ENCODE results near the gene FANCF. TPM values are rescaled to one million over a fixed set of nuclear protein-coding genes. Genes with fewer than 3 reads are reported as not detected.
A peak's percentile ranks its signal among the peaks of the same experiment; 100 is the strongest.

The FANCF gene, protein sequence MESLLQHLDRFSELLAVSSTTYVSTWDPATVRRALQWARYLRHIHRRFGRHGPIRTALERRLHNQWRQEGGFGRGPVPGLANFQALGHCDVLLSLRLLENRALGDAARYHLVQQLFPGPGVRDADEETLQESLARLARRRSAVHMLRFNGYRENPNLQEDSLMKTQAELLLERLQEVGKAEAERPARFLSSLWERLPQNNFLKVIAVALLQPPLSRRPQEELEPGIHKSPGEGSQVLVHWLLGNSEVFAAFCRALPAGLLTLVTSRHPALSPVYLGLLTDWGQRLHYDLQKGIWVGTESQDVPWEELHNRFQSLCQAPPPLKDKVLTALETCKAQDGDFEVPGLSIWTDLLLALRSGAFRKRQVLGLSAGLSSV
- total RNA-seq (10 to 100 TPM in 5 of 7 donors, 1 to 10 TPM in 2; 4.3 to 14.6 (median 12.0) TPM), polyA plus RNA-seq (10 to 100 TPM in 1 of 2 donors, 1 to 10 TPM in 1; 7.1 to 10.7 TPM)
- long read RNA-seq, donor 1, transcript FANCF-201 (1 exons, 2,952 nt): major isoform, 111 of 111 reads
- long read RNA-seq, donor 1, partial matches to known transcripts: 0 of 111 reads
- long read RNA-seq, donor 1, other reads (novel, unspliced or antisense): 0 of 111 reads
- long read RNA-seq, donor 2, transcript FANCF-201 (1 exons, 2,952 nt): major isoform, 22 of 22 reads
- long read RNA-seq, donor 2, partial matches to known transcripts: 0 of 22 reads
- long read RNA-seq, donor 2, other reads (novel, unspliced or antisense): 0 of 22 reads
- long read RNA-seq, donor 3, transcript FANCF-201 (1 exons, 2,952 nt): major isoform, 24 of 24 reads
- long read RNA-seq, donor 3, partial matches to known transcripts: 0 of 24 reads
- long read RNA-seq, donor 3, other reads (novel, unspliced or antisense): 0 of 24 reads

DNA sequence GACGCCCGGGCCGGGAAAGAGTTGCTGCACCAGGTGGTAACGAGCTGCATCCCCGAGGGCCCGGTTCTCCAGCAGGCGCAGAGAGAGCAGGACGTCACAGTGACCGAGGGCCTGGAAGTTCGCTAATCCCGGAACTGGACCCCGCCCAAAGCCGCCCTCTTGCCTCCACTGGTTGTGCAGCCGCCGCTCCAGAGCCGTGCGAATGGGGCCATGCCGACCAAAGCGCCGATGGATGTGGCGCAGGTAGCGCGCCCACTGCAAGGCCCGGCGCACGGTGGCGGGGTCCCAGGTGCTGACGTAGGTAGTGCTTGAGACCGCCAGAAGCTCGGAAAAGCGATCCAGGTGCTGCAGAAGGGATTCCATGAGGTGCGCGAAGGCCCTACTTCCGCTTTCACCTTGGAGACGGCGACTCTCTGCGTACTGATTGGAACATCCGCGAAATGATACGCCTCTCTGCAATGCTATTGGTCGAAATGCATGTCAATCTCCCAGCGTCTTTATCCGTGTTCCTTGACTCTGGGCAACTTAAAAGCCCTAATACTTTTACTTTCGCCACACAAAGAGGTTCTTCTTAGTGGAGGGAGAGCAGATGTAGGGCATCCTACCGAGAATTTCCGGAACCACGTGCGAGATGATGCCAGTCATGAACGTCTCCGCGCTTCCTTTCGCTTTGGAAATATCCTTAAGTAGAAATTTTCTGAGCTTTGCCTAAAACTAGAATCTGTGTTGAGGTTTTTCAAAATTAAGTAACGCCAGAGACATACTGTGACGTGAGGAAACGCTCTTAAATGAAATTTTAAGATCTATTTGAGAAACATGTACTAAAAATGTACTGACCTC lies at the start of gene FANCF:
Gene FANCF, minus strand, starts transcription at position 376 of the 840 bp plus-strand sequence. Its CDS starts 13 bp downstream, at position 363.
- Histone ChIP-seq H3K36me3 (no peaks in the 10 kb centered on the region), H3K27ac (peak within 1 kb of the TSS; percentile 46 to 84), H3K27me3 (no peaks in the 10 kb centered on the region), H3K4me1 (ENCODE audit: insufficient read depth) (peaks cover 3% of the 10 kb centered on the region), H3K4me3 (peak within 1 kb of the TSS; percentile 68), H3K9me3 (no peaks in the 10 kb centered on the region)
- WGBS, 3 donors: 0 to 1% (median 0%) methylated on average over 50 to 55 of the region's 55 CpGs
- peak; percentile 8 for TF ChIP-seq POLR2A (IDR thresholded peaks at IDR 0.05)
- no peak for TF ChIP-seq EP300 (IDR thresholded peaks at IDR 0.05)
- TF ChIP-seq CTCF (IDR thresholded peaks at IDR 0.05): no peak
- peak; percentile 90 to 97 (median 94) for DNase-seq
- intact Hi-C loops (cut with DNase I): no loop called here

- H3K4me1 ChIP-seq (ENCODE audit: insufficient read depth): no peaks in the 10 kb centered on the region
- no peak overlapping the region for H3K4me3 ChIP-seq
- no peaks in the 10 kb centered on the region for H3K36me3 ChIP-seq
- H3K27ac ChIP-seq: no peak overlapping the region
- 87 to 89% (median 88%) methylated on average over 4 of the region's 4 CpGs for WGBS, 3 donors
- no peaks in the 10 kb centered on the region for H3K9me3 ChIP-seq
- TF ChIP-seq CTCF (IDR thresholded peaks at IDR 0.05) (no peak), EP300 (IDR thresholded peaks at IDR 0.05) (no peak), POLR2A (IDR thresholded peaks at IDR 0.05) (no peak)
- no peak for DNase-seq
- no peaks in the 10 kb centered on the region for H3K27me3 ChIP-seq
- intact Hi-C loops (cut with DNase I): no loop called here
Observed at GRCh38 chr11:22674470-22675439, 49.1 kb upstream of the FANCF start.

GRCh38 chr11:22671751-22672150 lies 46.1 kb upstream of the FANCF start:
- Histone ChIP-seq H3K27me3 (no peaks in the 10 kb centered on the region), H3K9me3 (no peaks in the 10 kb centered on the region), H3K4me3 (no peak overlapping the region), H3K36me3 (no peaks in the 10 kb centered on the region), H3K27ac (no peak overlapping the region), H3K4me1 (ENCODE audit: insufficient read depth) (peaks cover 3% of the 10 kb centered on the region)
- DNase-seq: no peak
- intact Hi-C loops (cut with DNase I): no loop called here
- no peak for TF ChIP-seq EP300 (IDR thresholded peaks at IDR 0.05)
- TF ChIP-seq POLR2A (IDR thresholded peaks at IDR 0.05): no peak
- TF ChIP-seq CTCF (IDR thresholded peaks at IDR 0.05): no peak
- WGBS, 3 donors: 70 to 81% (median 79%) methylated on average over 2 of the region's 2 CpGs

All from ovary (tissue), 10 donors.